K562 (cell line): ENCODE measurements around the gene TRNAU1AP. TPM values are rescaled to one million over a fixed set of nuclear protein-coding genes. Genes with fewer than 3 reads are reported as not detected.

Experiments used
- ATAC-seq: fragments of 200-7000 bp; cut with Tn5 transposase; 3 replicates; pipeline ENCODE4 v1.9.1; 2020; ENCODE audit warnings: moderate library complexity
- BruUV-seq: library from RNA; stranded (reverse); fragments of 400-500 nt; replicated peaks from 2 replicates; lab custom pipeline; 2021; lab: Mats Ljungman, UMichigan
- CTCF ChIA-PET: fragments of 300-600 bp; formaldehyde crosslinking; extraction: SDS; loops from one replicate; lab custom pipeline; 2021; ENCODE audit warnings: low intra/inter-chr PET ratio; lab: Yijun Ruan, JAX
- POLR2A ChIA-PET: fragments of 300-600, 350-650 bp; sonication (Branson Sonifier 250); formaldehyde crosslinking; extraction: SDS; loops from one replicate; lab custom pipeline; 2021; ENCODE audit warnings: antibody characterized with exemption, inconsistent platforms; lab: Yijun Ruan, JAX
- DNase-seq, 4 experiments: peaks; one replicate each; pipeline versions ENCODE4 v3.0.0 to v3.0.0-alpha.2; 2011 to 2018; ENCODE audit warnings: low spot score in 3 of 4, mixed read lengths in 3 of 4; ENCODE audit errors: extremely low read depth in 1 of 4
- FAIRE-seq: peaks from 2 replicates; lab custom pipeline; 2011; peaks lifted over from hg19 to GRCh38; lab: Jason Lieb, UNC
- H2AFZ ChIP-seq: 2 replicates; pipeline ENCODE4 v1.6.0; 2011; ENCODE audit warnings: low read depth, low read length, control low read depth, inconsistent platforms
- H3K27ac ChIP-seq: fragments of 200-600 bp; 3 replicates; pipeline ENCODE4 v1.8.0; 2011; ENCODE audit warnings: low read depth, mild to moderate bottlenecking, control low read depth, inconsistent platforms, low read length, moderate library complexity, mixed read lengths; ENCODE audit errors: extremely low read depth
- H3K27me3 ChIP-seq, 2 experiments: fragments of 300-600 bp in 1 of 2; 2 replicates in 1 of 2; 3 replicates in 1 of 2; pipeline versions ENCODE4 v1.6.0 to v1.8.0; 2011; ENCODE audit warnings: inconsistent platforms in 2 of 2, low read length in 2 of 2, mild to moderate bottlenecking in 1 of 2, mixed read lengths in 1 of 2, moderate library complexity in 1 of 2; ENCODE audit not compliant: control insufficient read depth in 2 of 2, insufficient read depth in 2 of 2
- H3K36me3 ChIP-seq: fragments of 300-600 bp; 3 replicates; pipeline ENCODE4 v1.8.0; 2011; ENCODE audit warnings: mild to moderate bottlenecking, low read length, inconsistent platforms; ENCODE audit not compliant: control insufficient read depth, insufficient read depth
- H3K4me1 ChIP-seq, 2 experiments: fragments of 200-600 bp in 1 of 2; replicated peaks in 1 of 2; 2 replicates in 1 of 2; 3 replicates in 1 of 2; pipeline versions ENCODE4 v1.5.1 to v1.8.0; 2011; ENCODE audit warnings: inconsistent platforms in 2 of 2, low read length in 2 of 2, mild to moderate bottlenecking in 1 of 2, mixed read lengths in 1 of 2, moderate library complexity in 1 of 2; ENCODE audit not compliant: control insufficient read depth in 2 of 2, insufficient read depth in 2 of 2
- H3K4me2 ChIP-seq: 2 replicates; pipeline ENCODE4 v1.6.1; 2011; ENCODE audit warnings: low read length, control low read depth, inconsistent platforms, mixed read lengths; ENCODE audit not compliant: insufficient read depth
- H3K4me3 ChIP-seq: fragments of 200-600 bp; sonication (generic), shearing (Covaris generic); 2 replicates; pipeline ENCODE4 v1.5.1; 2016; ENCODE audit warnings: control low read depth, inconsistent platforms
- H3K79me2 ChIP-seq: fragments of 200-600 bp; 3 replicates; pipeline ENCODE4 v1.8.0; 2011; ENCODE audit warnings: low read length, inconsistent platforms; ENCODE audit not compliant: control insufficient read depth, insufficient read depth
- H3K9ac ChIP-seq, 2 experiments: 2 replicates each; pipeline versions ENCODE4 v1.6.0 to v1.6.1; 2011; ENCODE audit warnings: low read depth in 2 of 2, low read length in 2 of 2, control low read depth in 1 of 2, inconsistent platforms in 1 of 2, mild to moderate bottlenecking in 1 of 2, mixed read lengths in 1 of 2; ENCODE audit not compliant: insufficient read depth in 1 of 2
- H3K9me1 ChIP-seq: one replicate; pipeline ENCODE4 v1.6.0; 2011; ENCODE audit warnings: inconsistent platforms, mild to moderate bottlenecking, low read length, moderate library complexity; ENCODE audit not compliant: control insufficient read depth, insufficient read depth
- H3K9me3 ChIP-seq: replicated peaks from 2 replicates; pipeline ENCODE4 v1.5.1; 2011; ENCODE audit warnings: low read depth, low read length, inconsistent platforms; ENCODE audit not compliant: control insufficient read depth, insufficient read depth
- H4K20me1 ChIP-seq: replicated peaks from 2 replicates; pipeline ENCODE4 v1.6.1; 2011; ENCODE audit warnings: low read length, inconsistent platforms, mixed read lengths; ENCODE audit not compliant: control insufficient read depth, insufficient read depth
- CBX8 ChIP-seq: fragments of 200-600 bp; sonication (generic); IDR thresholded peaks from 2 replicates; pipeline ENCODE4 v1.6.1; 2012; ENCODE audit warnings: borderline replicate concordance, mixed run types, low read depth, mild to moderate bottlenecking, moderate library complexity, mixed read lengths, low read length, control low read depth, inconsistent platforms; ENCODE audit not compliant: poor library complexity, severe bottlenecking; ENCODE audit errors: extremely low read depth
- E2F3 ChIP-seq: fragments of 250-450 bp; sonication (Bioruptor Pico); IDR thresholded peaks from 2 replicates; pipeline ENCODE4 v1.4.0; 2020; ENCODE audit warnings: mild to moderate bottlenecking
- HBP1 ChIP-seq: fragments of 450-650 bp; formaldehyde crosslinking; IDR thresholded peaks from 2 replicates; pipeline ENCODE4 v1.4.0; 2022; ENCODE audit warnings: missing genetic modification characterization
- HCFC1 ChIP-seq: IDR thresholded peaks from 2 replicates; pipeline ENCODE4 v1.6.1; 2012; ENCODE audit warnings: low read depth, low read length, improper control_type of control experiment
- HDAC2 ChIP-seq: fragments of 450-650 bp; IDR thresholded peaks from 2 replicates; pipeline ENCODE4 v1.6.1; 2016; ENCODE audit warnings: mild to moderate bottlenecking
- HNRNPUL1 ChIP-seq: fragments of 200-400 bp; formaldehyde crosslinking; IDR thresholded peaks from 2 replicates; pipeline ENCODE4 v1.6.1; 2017; ENCODE audit warnings: low read length
- MAFG ChIP-seq: fragments of 450-650 bp; conservative IDR thresholded peaks from 2 replicates; pipeline ENCODE4 v1.6.1; 2016; ENCODE audit warnings: missing genetic modification characterization, missing compliant biosample characterization
- NCOA1 ChIP-seq: fragments of 450-650 bp; IDR thresholded peaks from 2 replicates; pipeline ENCODE4 v1.6.1; 2016; ENCODE audit warnings: low read depth
- NUFIP1 ChIP-seq: fragments of 450-650 bp; IDR thresholded peaks from 2 replicates; pipeline ENCODE4 v1.6.1; 2018; ENCODE audit not compliant: partially characterized antibody
- POLR2AphosphoS2 ChIP-seq: IDR thresholded peaks from 2 replicates; pipeline ENCODE4 v1.6.1; 2012; ENCODE audit warnings: low read length, improper control_type of control experiment
- RBM17 ChIP-seq: fragments of 200-400 bp; formaldehyde crosslinking; IDR thresholded peaks from 2 replicates; pipeline ENCODE4 v1.6.1; 2017; ENCODE audit warnings: low read depth, mild to moderate bottlenecking, low read length, borderline replicate concordance
- ZZZ3 ChIP-seq: fragments of 450-650 bp; IDR thresholded peaks from 2 replicates; pipeline ENCODE4 v1.6.1; 2016; ENCODE audit warnings: antibody characterized with exemption, mild to moderate bottlenecking, moderate library complexity
- WGBS: fragments of 100-300 bp; shearing (Covaris generic); methylation state at CpG from one replicate; pipeline ENCODE4 v1.1.6; 2016; ENCODE audit warnings: low coverage, mixed read lengths; ENCODE audit not compliant: insufficient coverage; ENCODE audit errors: missing lambda C conversion rate; 5-methylcytosine and 5-hydroxymethylcytosine counted together
- in situ Hi-C: fragments of 300-500 bp; cut with MboI; formaldehyde crosslinking; loops from 4 replicates; pipeline ENCODE4 v1.15.0; 2018; ENCODE audit warnings: inconsistent platforms, mixed read lengths
- intact Hi-C: fragments of 100-400 bp; cut with micrococcal nuclease; formaldehyde crosslinking; loops from 2 replicates; pipeline ENCODE4 v1.14.2; 2022
- polyA plus RNA-seq, 8 experiments: library from polyadenylated mRNA; depleted of rRNA in 4 of 8; stranded (reverse) in 5 of 8; unstranded in 3 of 8; fragments of >200 nt; fragmentation: Nextera tagmentation in 2 of 8; fragmentation: Illumina TruSeq in 1 of 8; extraction: Ambion mirVana in 2 of 8; extraction: Trizol in 1 of 8; gene quantifications; 2 replicates each; pipeline versions ENCODE4 v1.2.1 to v1.2.3, GENCODE V29; 2011 to 2014; ENCODE audit warnings: inconsistent platforms in 1 of 8, missing spikeins in 1 of 8
- total RNA-seq, 7 experiments: library from RNA; depleted of rRNA in 6 of 7; stranded (reverse); fragments of >200 nt in 6 of 7; fragmentation: Illumina TruSeq in 2 of 7; extraction: Trizol in 2 of 7; gene quantifications; 2 replicates each; pipeline versions ENCODE4 v1.2.1 to v1.2.3, GENCODE V29; 2011 to 2021; ENCODE audit warnings: low replicate concordance in 1 of 7
- TF ChIP-seq, protein P1 (sequence below): IDR thresholded peaks from 2 replicates; pipeline ENCODE4 v1.6.1; 2012; ENCODE audit warnings: low read depth, low read length, improper control_type of control experiment, borderline replicate concordance
- TF ChIP-seq, protein P2 (sequence below), 2 experiments: fragments of 450-650 bp; IDR thresholded peaks; 2 replicates each; pipeline ENCODE4 v1.6.1; 2018; ENCODE audit warnings: mild to moderate bottlenecking in 2 of 2, low read depth in 1 of 2; ENCODE audit not compliant: partially characterized antibody in 2 of 2

The TRNAU1AP gene
- total and polyA plus RNA-seq, 9 of the 15 experiments (the other 6 are each of a cell fraction or from before 2014, with no cell fraction given) = 34.9 to 110 (median 46.3) TPM

GRCh38 chr1:28509705-28510272 lies 43.1 kb upstream of the TRNAU1AP start:
- in situ Hi-C loops = loop anchor here (5.0 kb wide), 1 partner anchor 358 kb away; no protein-coding TSS in a partner anchor
- FAIRE-seq = no peak
- intact Hi-C loops = no loop called here
- peak; percentile 99 for TF ChIP-seq POLR2AphosphoS2
- TF ChIP-seq HDAC2 = no peak
- no peak for TF ChIP-seq NUFIP1
- TF ChIP-seq NCOA1 = peak; percentile 23; the same call in 1 of the 2 replicates
- no peak for TF ChIP-seq ZZZ3
- no peak for TF ChIP-seq HCFC1
- peak; percentile 90 for TF ChIP-seq HNRNPUL1
- TF ChIP-seq, protein P1, sequence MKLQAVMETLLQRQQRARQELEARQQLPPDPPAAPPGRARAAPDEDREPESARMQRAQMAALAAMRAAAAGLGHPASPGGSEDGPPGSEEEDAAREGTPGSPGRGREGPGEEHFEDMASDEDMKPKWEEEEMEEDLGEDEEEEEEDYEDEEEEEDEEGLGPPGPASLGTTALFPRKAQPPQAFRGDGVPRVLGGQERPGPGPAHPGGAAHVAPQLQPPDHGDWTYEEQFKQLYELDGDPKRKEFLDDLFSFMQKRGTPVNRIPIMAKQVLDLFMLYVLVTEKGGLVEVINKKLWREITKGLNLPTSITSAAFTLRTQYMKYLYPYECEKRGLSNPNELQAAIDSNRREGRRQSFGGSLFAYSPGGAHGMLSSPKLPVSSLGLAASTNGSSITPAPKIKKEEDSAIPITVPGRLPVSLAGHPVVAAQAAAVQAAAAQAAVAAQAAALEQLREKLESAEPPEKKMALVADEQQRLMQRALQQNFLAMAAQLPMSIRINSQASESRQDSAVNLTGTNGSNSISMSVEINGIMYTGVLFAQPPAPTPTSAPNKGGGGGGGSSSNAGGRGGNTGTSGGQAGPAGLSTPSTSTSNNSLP = no peak
- TF ChIP-seq CBX8 = no peak
- no peak for TF ChIP-seq MAFG
- TF ChIP-seq RBM17 = no peak
- TF ChIP-seq, protein P2, sequence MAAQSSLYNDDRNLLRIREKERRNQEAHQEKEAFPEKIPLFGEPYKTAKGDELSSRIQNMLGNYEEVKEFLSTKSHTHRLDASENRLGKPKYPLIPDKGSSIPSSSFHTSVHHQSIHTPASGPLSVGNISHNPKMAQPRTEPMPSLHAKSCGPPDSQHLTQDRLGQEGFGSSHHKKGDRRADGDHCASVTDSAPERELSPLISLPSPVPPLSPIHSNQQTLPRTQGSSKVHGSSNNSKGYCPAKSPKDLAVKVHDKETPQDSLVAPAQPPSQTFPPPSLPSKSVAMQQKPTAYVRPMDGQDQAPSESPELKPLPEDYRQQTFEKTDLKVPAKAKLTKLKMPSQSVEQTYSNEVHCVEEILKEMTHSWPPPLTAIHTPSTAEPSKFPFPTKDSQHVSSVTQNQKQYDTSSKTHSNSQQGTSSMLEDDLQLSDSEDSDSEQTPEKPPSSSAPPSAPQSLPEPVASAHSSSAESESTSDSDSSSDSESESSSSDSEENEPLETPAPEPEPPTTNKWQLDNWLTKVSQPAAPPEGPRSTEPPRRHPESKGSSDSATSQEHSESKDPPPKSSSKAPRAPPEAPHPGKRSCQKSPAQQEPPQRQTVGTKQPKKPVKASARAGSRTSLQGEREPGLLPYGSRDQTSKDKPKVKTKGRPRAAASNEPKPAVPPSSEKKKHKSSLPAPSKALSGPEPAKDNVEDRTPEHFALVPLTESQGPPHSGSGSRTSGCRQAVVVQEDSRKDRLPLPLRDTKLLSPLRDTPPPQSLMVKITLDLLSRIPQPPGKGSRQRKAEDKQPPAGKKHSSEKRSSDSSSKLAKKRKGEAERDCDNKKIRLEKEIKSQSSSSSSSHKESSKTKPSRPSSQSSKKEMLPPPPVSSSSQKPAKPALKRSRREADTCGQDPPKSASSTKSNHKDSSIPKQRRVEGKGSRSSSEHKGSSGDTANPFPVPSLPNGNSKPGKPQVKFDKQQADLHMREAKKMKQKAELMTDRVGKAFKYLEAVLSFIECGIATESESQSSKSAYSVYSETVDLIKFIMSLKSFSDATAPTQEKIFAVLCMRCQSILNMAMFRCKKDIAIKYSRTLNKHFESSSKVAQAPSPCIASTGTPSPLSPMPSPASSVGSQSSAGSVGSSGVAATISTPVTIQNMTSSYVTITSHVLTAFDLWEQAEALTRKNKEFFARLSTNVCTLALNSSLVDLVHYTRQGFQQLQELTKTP (IDR thresholded peaks at IDR 0.05; ENCODE audit: low read depth in 1 of 2, partially characterized antibody in 2 of 2) = peak in 1 of 2 experiments; percentile 28
- no peak for TF ChIP-seq E2F3 (CRISPR knock-in tag)
- TF ChIP-seq HBP1 = peak; percentile 99

More at GRCh38 chr1:28509705-28510272, 43.1 kb upstream of the TRNAU1AP start:
- Histone ChIP-seq H3K9me1 (peaks cover 3% of the 10 kb centered on the region), H3K79me2 (peaks cover 71% of the 10 kb centered on the region), H3K36me3 (peaks cover 70% of the 10 kb centered on the region), H3K27ac (peak overlapping the region; percentile 94), H3K4me2 (peak overlapping the region; percentile 99), H3K9me3 (no peaks in the 10 kb centered on the region; the same call in 1 of the 2 replicates), H2AFZ (no peak overlapping the region), H3K27me3 (no peaks in the 10 kb centered on the region), H4K20me1 (peaks cover 41% of the 10 kb centered on the region), H3K4me1 (peaks cover 4 to 19% of the 10 kb centered on the region in 2 experiments; a peak in 3 of 5 replicates), H3K9ac (peak overlapping the region; percentile 97 to 100), H3K4me3 (peak overlapping the region; percentile 87)
- 4% methylated on average over 8 of the region's 8 CpGs for WGBS
- DNase-seq (peak in 1 of 4 experiments; percentile 61), ATAC-seq (no peak)
- POLR2A ChIA-PET = interaction anchor here (0.5 to 13.0 kb wide), 30 partner anchors 10 to 367 kb away, joined by 3 to 201 read pairs (median 4); partner anchors contain the start of genes MED18, RNU11 and TAF12
- BruUV-seq = no TSS peak
- CTCF ChIA-PET = interaction anchor here (0.6 kb wide), 1 partner anchor 96 kb away, joined by 3 read pairs; no protein-coding TSS in a partner anchor
